Astrocyte of the spinal cord (primary cell): ENCODE results near the gene CCDC107.
"Not testable (repeated sequence)": the region's sequence is repeated elsewhere in the genome, so short reads cannot be mapped to it uniquely, and the experiment has no call there.

ENCODE experiments used
- DNase-seq: peaks from one replicate; pipeline ENCODE4 v3.0.0; 2011; ENCODE audit warnings: low read depth, low spot score
- H3K4me3 ChIP-seq: 2 replicates; pipeline ENCODE4 v1.5.1; 2011; ENCODE audit warnings: low read depth, mild to moderate bottlenecking, low read length, moderate library complexity
- in situ Hi-C: cut with HindIII; loops from 2 replicates; pipeline ENCODE4 v1.10.0; 2017; ENCODE audit warnings: low sequenced_read_pairs
- TF ChIP-seq, protein P1 (sequence below): IDR thresholded peaks from 2 replicates; pipeline ENCODE4 v1.5.1; 2012; ENCODE audit warnings: low read depth, mild to moderate bottlenecking, low read length, inconsistent platforms

The CCDC107 gene

DNA sequence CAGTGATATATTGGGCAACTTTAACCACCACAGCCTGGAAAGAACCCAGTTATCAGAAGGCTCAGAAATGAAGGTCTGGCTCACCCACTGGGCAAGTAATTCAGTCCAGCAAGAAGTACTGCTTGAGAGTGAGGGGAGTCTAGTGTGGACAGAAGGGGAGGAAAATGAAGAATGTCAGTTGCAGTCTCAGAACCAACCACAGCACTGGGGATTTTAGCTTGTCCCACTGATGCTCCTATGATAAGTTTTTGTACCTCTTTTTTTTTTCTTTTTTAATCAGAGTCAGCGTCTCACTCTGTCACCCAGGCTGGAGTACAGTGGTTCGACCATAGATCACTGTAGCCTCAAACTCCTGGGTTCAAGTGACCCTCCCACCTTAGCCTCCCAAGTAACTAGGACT is 30.5 kb upstream of the CCDC107 start:
- in situ Hi-C loops, result no loop called here
- TF ChIP-seq, protein P1, sequence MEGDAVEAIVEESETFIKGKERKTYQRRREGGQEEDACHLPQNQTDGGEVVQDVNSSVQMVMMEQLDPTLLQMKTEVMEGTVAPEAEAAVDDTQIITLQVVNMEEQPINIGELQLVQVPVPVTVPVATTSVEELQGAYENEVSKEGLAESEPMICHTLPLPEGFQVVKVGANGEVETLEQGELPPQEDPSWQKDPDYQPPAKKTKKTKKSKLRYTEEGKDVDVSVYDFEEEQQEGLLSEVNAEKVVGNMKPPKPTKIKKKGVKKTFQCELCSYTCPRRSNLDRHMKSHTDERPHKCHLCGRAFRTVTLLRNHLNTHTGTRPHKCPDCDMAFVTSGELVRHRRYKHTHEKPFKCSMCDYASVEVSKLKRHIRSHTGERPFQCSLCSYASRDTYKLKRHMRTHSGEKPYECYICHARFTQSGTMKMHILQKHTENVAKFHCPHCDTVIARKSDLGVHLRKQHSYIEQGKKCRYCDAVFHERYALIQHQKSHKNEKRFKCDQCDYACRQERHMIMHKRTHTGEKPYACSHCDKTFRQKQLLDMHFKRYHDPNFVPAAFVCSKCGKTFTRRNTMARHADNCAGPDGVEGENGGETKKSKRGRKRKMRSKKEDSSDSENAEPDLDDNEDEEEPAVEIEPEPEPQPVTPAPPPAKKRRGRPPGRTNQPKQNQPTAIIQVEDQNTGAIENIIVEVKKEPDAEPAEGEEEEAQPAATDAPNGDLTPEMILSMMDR, result no peak
- H3K4me3 ChIP-seq, result no peak overlapping the region
- DNase-seq, result no peak

DNA sequence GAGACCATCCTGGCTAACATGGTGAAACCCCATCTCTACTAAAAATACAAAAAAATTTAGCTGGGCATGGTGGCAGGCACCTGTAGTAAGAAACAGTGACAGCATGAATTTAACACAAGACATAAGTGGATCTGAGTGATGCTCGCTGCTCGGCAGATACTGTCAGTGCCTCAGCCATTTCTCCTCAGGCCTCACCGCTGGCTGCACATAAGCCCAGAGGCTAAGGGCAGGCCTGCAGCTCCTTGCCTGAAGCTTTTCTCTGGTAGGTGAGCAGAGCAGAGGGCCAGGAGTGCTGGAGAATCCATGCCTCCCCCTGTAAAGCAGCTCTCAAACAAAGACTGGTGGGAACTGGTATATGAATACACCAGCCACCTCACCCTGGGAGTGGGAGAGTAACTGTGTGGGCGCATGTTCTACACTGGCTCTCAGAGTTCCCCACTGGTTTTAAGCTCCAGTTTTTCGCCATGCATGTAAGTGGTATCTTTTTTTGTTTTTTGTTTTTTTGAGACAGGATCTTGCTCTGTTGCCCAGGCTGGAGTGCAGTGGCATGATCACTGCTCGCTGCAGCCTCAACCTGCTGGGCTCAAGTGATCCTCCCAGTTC is 29.6 kb upstream of the CCDC107 start:
- in situ Hi-C loops, result no loop called here
- TF ChIP-seq, protein P1, result no peak
- no peak for DNase-seq
- no peak overlapping the region for H3K4me3 ChIP-seq

DNA sequence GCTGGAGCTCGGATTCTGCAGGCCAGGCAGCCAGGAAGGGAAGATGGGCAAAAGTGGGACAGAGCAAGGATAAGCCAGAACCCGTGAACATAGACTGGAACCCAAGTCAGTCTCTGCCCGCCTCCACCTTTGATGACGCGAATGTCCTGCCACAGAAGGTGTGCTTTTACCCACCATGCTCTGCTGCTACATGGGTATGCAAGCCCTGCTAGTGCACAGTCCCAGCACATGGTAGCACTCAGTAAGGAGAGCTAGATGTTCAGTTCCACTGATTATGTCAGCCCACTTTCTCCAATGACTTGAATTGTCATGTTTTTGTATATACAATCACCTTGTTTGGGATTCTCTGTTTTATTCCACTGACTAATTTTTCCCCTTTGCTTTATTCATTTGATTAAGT is 28.5 kb upstream of the CCDC107 start:
- in situ Hi-C loops, result no loop called here

DNA sequence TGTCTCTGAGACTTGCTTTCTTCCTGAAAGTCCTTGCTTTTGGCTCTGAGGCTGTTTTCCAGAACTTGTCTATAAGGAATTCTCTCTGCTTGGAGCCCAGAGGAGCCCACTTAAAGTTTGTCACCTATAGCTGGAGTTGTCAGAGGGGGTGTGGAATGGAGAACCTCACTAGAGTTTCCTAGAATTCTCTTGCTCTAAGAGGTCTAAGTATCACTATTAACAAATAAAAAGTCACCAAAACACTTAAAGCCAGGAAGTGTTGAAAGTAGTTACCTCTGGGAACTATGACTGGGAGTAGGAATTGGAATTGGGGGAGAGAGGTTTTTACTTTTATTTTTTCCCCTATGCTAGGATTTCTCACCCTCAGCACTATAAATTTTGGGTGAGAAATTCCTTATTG is 22.4 kb upstream of the CCDC107 start:
- H3K4me3 ChIP-seq, result no peak overlapping the region

More for the DNA sequence above, 28.5 kb upstream of the CCDC107 start:
- TF ChIP-seq, protein P1, result no peak
- no peak for DNase-seq
- H3K4me3 ChIP-seq, result no peak overlapping the region

DNA sequence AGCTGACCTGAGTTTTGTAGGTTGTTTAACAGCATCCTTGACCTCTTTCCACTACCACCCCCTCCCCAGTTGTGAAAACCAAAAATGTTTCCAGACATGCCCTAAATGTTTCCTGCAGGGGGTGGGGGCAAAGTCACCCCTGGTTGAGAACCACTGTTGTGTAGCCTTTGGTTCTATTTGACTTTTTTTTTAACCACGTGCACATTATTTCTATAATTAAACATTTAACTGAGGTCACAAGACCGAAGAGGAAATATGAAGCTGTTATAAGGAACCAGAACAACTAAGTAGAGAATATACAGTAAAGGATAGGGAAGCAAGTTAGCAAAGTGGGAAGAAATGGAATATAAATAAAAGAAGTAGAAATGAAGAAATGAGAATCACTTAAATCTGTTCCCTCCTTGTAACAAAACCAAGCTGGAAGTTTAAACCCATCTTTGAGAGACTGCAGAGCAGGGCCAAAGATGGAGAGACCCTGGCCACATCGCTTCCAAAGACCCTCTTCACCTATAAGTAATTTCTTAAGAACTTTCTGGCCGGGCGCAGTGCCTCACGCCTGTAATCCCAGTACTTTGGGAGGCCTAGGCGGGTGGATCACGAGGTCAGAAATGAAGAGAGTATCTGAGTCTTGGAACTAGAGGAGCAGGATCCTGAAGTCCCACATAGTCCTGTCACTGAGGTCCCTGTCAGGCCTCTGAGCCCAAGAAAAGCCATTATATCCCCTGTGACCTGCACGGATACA is 21.8 kb upstream of the CCDC107 start:
- TF ChIP-seq, protein P1, result no peak
- in situ Hi-C loops, result no loop called here
- DNase-seq, result no peak
- no peak overlapping the region for H3K4me3 ChIP-seq

More for the DNA sequence above, 22.4 kb upstream of the CCDC107 start:
- DNase-seq, result no peak
- in situ Hi-C loops, result no loop called here
- TF ChIP-seq, protein P1, result no peak

DNA sequence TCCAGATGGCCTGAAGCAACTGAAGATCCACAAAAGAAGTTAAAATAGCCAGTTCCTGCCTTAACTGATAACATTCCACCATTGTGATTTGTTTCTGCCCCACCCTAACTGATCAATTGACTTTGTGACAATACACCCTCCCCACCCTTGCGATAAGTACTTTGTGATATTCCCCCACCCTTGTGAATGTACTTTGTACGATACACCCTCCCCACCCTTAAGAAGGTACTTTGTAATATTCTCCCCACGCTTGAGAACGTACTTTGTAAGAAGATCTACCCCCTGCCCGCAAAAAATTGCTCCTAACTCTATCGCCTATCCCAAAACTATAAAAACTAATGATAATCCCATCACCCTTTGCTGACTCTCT is 21.2 kb upstream of the CCDC107 start:
- in situ Hi-C loops, DNase-seq, H3K4me3 ChIP-seq: not testable (repeated sequence)

DNA sequence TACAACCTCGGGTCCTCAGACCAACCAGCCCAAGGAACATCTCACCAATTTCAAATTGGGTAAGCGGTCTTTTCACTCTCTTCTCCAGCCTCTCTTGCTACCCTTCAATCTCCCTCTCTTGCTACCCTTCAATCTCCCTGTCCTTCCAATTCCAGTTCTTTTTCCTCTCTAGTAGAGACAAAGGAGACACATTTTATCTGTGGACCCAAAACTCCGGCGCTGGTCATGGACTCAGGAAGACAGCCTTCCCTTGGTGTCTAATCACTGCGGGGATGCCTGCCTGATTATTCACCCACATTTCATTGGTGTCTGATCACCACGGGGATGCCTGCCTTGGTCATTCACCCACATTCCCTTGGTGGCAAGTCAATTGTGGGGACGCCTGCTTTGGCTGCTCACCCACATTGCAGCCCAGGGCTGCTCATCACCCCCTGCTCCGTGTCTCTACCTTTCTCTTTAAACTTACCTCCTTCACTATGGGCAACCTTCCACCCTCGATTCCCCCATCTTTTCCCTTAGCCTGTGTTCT is 20.6 kb upstream of the CCDC107 start:
- in situ Hi-C loops, H3K4me3 ChIP-seq, DNase-seq: not testable (repeated sequence)

DNA sequence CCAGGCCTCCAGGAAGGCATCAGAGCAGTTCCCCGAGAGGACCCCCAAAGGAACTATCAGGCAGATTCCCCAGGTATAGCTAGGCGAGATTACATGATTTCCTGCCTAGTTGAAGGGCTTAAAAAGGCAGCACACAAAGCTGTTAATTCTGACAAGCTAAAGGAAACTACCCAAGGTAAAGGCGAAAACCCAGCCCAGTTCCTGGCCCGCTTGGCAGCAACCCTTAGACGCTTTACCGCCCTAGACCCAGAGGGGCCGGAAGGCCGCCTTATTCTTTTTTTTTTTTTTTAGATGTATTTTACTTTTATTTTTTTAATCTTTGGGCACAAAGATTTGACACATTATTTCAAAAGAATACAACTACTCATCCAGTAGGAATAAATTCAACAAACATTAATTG is 19.3 kb upstream of the CCDC107 start:
- DNase-seq, in situ Hi-C loops, H3K4me3 ChIP-seq: not testable (repeated sequence)

DNA sequence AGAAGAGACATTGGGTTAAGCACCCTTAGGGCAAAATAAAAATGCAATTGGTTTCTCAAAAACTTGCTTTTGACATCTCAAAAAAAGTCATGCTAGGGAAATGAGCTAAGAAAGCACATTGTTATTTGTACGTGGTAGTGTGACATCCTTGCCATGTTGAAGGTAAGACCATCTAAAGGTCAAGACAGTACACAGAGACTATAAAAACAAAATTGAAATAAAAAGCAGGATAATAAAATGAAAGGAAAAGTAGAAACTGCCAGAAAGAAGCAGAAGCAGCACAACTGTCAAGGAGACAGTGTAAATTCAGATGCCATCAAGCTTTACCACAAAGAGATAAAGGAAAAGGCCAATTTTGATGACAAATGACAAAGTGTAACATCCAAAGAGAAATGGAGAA is 18.9 kb upstream of the CCDC107 start:
- in situ Hi-C loops, DNase-seq, H3K4me3 ChIP-seq: not testable (repeated sequence)
